ENCODE data around the gene CHD6. TPM values are rescaled to one million over a fixed set of nuclear protein-coding genes. Genes with fewer than 3 reads are reported as not detected.

Gene CHD6
- total and polyA plus RNA-seq, 2 of the 13 experiments (the other 11 are each of a cell fraction or from before 2014, with no cell fraction given): 14.4 to 52.0 TPM

GRCh38 chr20:41532935-41533334 lies 85.2 kb downstream of the CHD6 start (continued):
- TF ChIP-seq ZNF687 (CRISPR knock-in tag; IDR thresholded peaks at IDR 0.05) (peak; percentile 59), ELF1 (CRISPR knock-in tag; IDR thresholded peaks at IDR 0.05) (no peak), PHF20 (CRISPR knock-in tag; IDR thresholded peaks at IDR 0.05) (no peak), TCF7L2 (IDR thresholded peaks at IDR 0.05; ENCODE audit: low read depth, low read length) (no peak), ZBTB38 (CRISPR knock-in tag; IDR thresholded peaks at IDR 0.05) (no peak; the same call in 1 of the 2 replicates), RFX1 (IDR thresholded peaks at IDR 0.05) (no peak), MAFK (conservative IDR thresholded peaks at IDR 0.05 in 1 of 2, IDR thresholded peaks at IDR 0.05 in 1 of 2; ENCODE audit: low read length in 2 of 2) (no peak), NR1H2 (CRISPR knock-in tag; IDR thresholded peaks at IDR 0.05; ENCODE audit: borderline replicate concordance, low read depth) (no peak), ZNF703 (CRISPR knock-in tag; IDR thresholded peaks at IDR 0.05; ENCODE audit: borderline replicate concordance) (no peak), ZBTB7A (CRISPR knock-in tag; IDR thresholded peaks at IDR 0.05) (0 out of 2 replicates have a peak, but pooled peaks have one; percentile 24), UBTF (CRISPR knock-in tag; IDR thresholded peaks at IDR 0.05) (no peak), ZNF720 (CRISPR knock-in tag; IDR thresholded peaks at IDR 0.05) (0 out of 2 replicates have a peak, but pooled peaks have one; percentile 28), NFIC (IDR thresholded peaks at IDR 0.05; ENCODE audit: low read length) (no peak), XBP1 (CRISPR knock-in tag; IDR thresholded peaks at IDR 0.05) (no peak), MTA1 (CRISPR knock-in tag; IDR thresholded peaks at IDR 0.05; ENCODE audit: borderline replicate concordance) (no peak), MXD3 (CRISPR knock-in tag; IDR thresholded peaks at IDR 0.05) (no peak), ZEB1 (IDR thresholded peaks at IDR 0.05; ENCODE audit: insufficient replicate concordance, low read depth) (no peak), ZNF513 (CRISPR knock-in tag; conservative IDR thresholded peaks at IDR 0.05) (no peak), ZSCAN29 (CRISPR knock-in tag; conservative IDR thresholded peaks at IDR 0.05) (no peak), PREB (CRISPR knock-in tag; IDR thresholded peaks at IDR 0.05) (no peak), ZFAT (CRISPR knock-in tag; conservative IDR thresholded peaks at IDR 0.05) (no peak), ZNF549 (CRISPR knock-in tag; IDR thresholded peaks at IDR 0.05) (no peak), ZNF430 (CRISPR knock-in tag; IDR thresholded peaks at IDR 0.05) (no peak)

All from HepG2 (cell line).